GM21717 (cell line): ENCODE data around the gene ZCCHC14.
"Not testable (repeated sequence)": the region's sequence is repeated elsewhere in the genome, so short reads cannot be mapped to it uniquely, and the experiment has no call there.

ENCODE experiments used
- ATAC-seq: cut with Tn5 transposase; IDR thresholded peaks from one replicate; pipeline ENCODE4 v1.9.1; 2021; ENCODE audit warnings: mild to moderate bottlenecking, moderate library complexity; ENCODE audit not compliant: unreplicated experiment

Gene ZCCHC14

DNA sequence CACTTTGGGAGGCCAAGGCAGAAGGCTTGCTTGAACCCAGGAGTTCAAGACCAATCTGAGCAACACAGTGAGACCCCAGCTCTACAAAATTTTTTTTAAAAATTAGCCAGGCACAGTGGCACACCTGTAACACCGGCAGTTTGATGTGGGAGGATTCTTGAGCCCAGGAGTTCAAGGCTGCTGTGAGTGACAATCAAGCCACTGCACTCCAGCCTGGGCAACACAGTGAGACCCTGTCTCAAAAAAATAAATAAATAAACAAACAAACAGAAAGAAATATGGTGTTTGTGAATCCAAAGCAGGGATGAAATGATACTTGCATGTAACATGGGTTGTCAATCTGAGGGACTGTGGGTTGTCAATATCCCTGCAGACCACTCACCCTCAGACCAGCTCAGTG is 125.9 kb downstream of the ZCCHC14 start:
- no peak for ATAC-seq

DNA sequence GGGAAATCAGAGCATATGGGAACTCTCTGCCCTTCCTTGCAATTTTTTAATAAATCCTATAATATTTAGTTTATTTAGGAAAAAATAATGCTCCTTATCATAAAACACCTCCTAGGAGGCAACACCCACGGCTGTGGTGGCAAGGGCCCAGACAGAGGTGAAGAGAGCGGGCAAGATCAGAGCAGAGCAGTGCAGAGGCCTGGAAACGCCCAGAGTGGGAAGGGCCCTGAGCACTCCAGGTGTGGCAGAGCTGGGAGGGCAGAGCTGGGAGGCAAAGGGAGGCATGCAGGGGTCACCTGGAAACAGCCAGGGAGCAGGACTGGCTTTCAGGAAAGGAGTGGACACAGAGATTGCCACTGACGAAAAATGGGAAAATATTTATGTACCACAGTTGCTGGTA is 126.5 kb downstream of the ZCCHC14 start:
- no peak for ATAC-seq

- ATAC-seq: no peak
These were observed 127.7 kb downstream of the ZCCHC14 start for GRCh38 chr16:87365021-87365713.

GRCh38 chr16:87363771-87364455 is 128.9 kb downstream of the ZCCHC14 start:
- no peak for ATAC-seq

DNA sequence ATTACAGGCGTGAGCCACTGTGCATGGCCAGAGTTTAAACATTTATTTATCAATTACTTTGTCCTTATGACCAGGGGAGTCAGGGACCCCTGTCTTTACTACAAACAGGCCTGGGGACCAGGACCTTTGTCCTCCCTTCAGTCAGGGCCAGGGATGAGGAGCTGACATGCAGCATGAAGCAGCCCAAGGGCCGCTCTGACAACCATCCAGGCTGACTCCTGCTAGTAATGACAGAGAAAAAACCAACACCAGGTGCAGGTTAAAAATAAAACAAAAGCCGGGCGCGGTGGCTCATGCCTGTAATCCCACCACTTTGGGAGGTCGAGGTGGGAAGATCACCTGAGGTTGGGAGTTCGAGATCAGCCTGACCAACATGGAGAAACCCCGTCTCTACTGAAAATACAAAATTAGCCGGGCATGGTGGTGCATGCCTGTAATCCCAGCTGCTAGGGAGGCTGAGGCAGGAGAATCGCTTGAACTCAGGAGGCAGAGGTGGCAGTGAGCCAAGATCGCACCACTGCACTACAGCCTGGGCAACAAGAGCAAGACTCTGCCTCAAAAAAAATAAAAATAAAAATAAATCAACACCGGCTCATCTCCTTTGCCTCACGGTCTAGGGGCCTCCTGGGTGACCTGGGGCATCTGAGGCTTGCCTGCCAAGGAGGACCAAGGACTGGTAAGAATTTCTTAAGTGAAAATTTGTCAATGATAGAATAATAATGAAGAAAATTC is 129.8 kb downstream of the ZCCHC14 start:
- not testable (repeated sequence) for ATAC-seq

GRCh38 chr16:87361916-87362619 is 130.8 kb downstream of the ZCCHC14 start:
- ATAC-seq: no peak

DNA sequence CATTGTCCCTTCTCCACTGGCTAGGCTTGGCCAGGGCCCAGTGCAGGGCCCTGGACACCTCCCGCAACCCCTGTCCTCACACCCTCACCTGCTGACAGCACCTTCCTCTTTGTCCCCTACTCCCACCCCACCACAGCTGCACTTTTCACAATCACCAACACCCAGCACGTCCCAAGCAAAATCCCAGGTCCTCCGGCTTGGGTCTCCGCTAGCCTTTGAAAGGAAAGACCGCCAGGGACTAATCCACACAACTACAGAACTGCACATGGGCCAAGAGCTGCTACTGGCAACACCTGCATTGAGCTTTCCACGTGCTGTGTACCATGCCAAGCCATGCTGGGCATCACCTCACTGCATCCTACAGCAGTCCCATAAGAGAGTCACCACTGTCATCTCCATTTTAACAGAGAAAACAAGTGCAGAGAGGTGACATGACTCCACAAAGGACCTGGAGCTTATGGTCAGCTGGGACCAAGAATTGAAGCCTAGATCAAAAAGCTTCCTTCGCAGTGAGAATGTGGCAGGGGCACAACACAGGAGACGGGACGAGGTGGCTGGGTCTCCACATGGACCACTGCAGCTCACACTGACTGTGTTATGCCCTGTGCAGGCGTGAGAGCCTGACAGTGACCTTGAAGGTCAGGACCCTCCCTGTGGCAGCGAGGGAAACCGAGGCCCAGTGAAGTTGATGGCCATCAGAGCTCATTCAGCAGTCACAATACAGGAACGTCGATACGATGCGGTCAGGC is 131.8 kb downstream of the ZCCHC14 start:
- ATAC-seq: no peak

- no peak for ATAC-seq
These were observed 133.7 kb downstream of the ZCCHC14 start for GRCh38 chr16:87359121-87359520.

DNA sequence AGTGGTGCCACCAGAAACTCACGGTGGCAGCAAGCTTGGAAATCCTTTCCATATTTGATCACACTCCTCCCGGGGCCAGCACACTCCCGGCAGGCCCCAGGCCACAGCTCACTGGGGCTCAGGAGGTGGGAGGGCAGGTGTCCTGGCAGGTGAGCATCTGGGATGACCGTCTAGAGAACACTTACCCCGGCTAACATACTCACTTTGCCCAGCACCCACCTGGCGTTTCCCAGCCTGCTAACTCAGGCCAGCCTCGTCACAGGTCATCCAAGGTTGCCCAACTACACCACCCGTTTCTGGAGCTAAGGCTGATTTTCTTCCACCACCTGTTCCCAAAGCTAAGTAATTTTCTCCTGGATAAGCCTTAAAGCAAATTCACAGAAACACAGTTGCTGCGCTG is 134.1 kb downstream of the ZCCHC14 start:
- ATAC-seq: no peak

DNA sequence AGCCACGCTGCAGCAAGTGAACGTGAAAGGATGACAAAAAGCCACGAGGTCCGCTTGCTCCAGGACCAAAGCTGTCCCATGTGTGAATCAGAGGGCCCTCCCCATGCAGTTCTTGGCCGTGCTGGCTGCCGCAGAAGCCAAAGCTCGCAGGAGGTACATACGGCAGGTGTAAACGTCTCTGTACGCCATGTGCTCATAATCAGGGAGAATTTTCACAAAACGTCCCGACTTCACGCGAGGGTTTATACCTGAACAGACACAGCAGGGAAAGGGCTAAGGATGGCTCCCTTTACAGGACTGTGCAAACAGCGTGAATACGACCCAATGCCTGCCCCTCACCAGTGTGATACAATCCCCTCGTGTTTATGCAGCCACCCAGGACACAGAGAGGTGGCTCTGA is 134.6 kb downstream of the ZCCHC14 start:
- no peak for ATAC-seq

- no peak for ATAC-seq
These were observed 136.4 kb downstream of the ZCCHC14 start for GRCh38 chr16:87356491-87356853.
